ENCODE results near the gene MACROD2. TPM values are rescaled to one million over a fixed set of nuclear protein-coding genes. Genes with fewer than 3 reads are reported as not detected.

Gene MACROD2
- total and polyA plus RNA-seq, 4 donors, result 0.66 to 10.5 (median 3.3) TPM

- Histone ChIP-seq H3K9me3 (ENCODE audit: control insufficient read depth in 4 of 4, low read length in 3 of 4) (no peaks in the 10 kb centered on the region), H3K36me3 (ENCODE audit: control insufficient read depth in 4 of 4, insufficient read depth in 3 of 4, low read depth in 1 of 4, low read length in 3 of 4) (no peaks in the 10 kb centered on the region), H3K27me3 (ENCODE audit: control insufficient read depth in 4 of 4, insufficient read depth in 4 of 4, low read length in 3 of 4) (no peaks in the 10 kb centered on the region), H3K4me1 (ENCODE audit: control insufficient read depth in 4 of 4, insufficient read depth in 4 of 4, low read length in 3 of 4) (peaks cover 0 to 4% (median 4%) of the 10 kb centered on the region in 4 donors), H3K9ac (ENCODE audit: low read depth in 1 of 2, low read length in 2 of 2) (no peak overlapping the region), H3K4me3 (ENCODE audit: low read depth in 1 of 3, low read length in 3 of 3) (no peak overlapping the region), H3K27ac (ENCODE audit: low read depth in 1 of 2, low read length in 2 of 2) (no peak overlapping the region)
- WGBS, result 85% methylated on average over 3 of the region's 3 CpGs
- DNase-seq (ENCODE audit: low spot score), result no peak
- no peak for TF ChIP-seq SP1 (IDR thresholded peaks at IDR 0.05)
- TF ChIP-seq HNF4G (IDR thresholded peaks at IDR 0.05), result no peak
- no peak for TF ChIP-seq RXRA (IDR thresholded peaks at IDR 0.05)
- TF ChIP-seq FOXA1 (IDR thresholded peaks at IDR 0.05), result no peak
- TF ChIP-seq NR2F2 (IDR thresholded peaks at IDR 0.05), result no peak
- TF ChIP-seq GABPA (IDR thresholded peaks at IDR 0.05 in 1 of 2, conservative IDR thresholded peaks at IDR 0.05 in 1 of 2), result no peak
Observed at GRCh38 chr20:15339264-15339663, 1343.9 kb downstream of the MACROD2 start.

- no peak overlapping the region for H3K9ac ChIP-seq (ENCODE audit: low read depth in 1 of 2, low read length in 2 of 2)
- no peaks in the 10 kb centered on the region for H3K27me3 ChIP-seq (ENCODE audit: control insufficient read depth in 4 of 4, insufficient read depth in 4 of 4, low read length in 3 of 4)
- peaks cover 0 to 4% (median 4%) of the 10 kb centered on the region in 4 donors for H3K4me1 ChIP-seq (ENCODE audit: control insufficient read depth in 4 of 4, insufficient read depth in 4 of 4, low read length in 3 of 4)
- peak overlapping the region in 1 of 2 donors; percentile 54 for H3K27ac ChIP-seq (ENCODE audit: low read depth in 1 of 2, low read length in 2 of 2)
- H3K4me3 ChIP-seq (ENCODE audit: low read depth in 1 of 3, low read length in 3 of 3), result no peak overlapping the region
- WGBS, result 40% methylated on average over 3 of the region's 3 CpGs
- H3K36me3 ChIP-seq (ENCODE audit: control insufficient read depth in 4 of 4, insufficient read depth in 3 of 4, low read depth in 1 of 4, low read length in 3 of 4), result no peaks in the 10 kb centered on the region
- TF ChIP-seq FOXA1 (IDR thresholded peaks at IDR 0.05) (no peak), YY1 (IDR thresholded peaks at IDR 0.05) (peak; percentile 29), ATF3 (IDR thresholded peaks at IDR 0.05) (no peak), JUND (IDR thresholded peaks at IDR 0.05) (peak; percentile 23 to 28), GABPA (IDR thresholded peaks at IDR 0.05 in 1 of 2, conservative IDR thresholded peaks at IDR 0.05 in 1 of 2) (no peak), MAX (IDR thresholded peaks at IDR 0.05) (peak; percentile 9), RAD21 (IDR thresholded peaks at IDR 0.05) (peak; percentile 3 to 28), RXRA (IDR thresholded peaks at IDR 0.05) (peak; percentile 56 to 63), CTCF (IDR thresholded peaks at IDR 0.05; ENCODE audit: low read depth, low read length, missing input control) (no peak), EGR1 (IDR thresholded peaks at IDR 0.05; ENCODE audit: low read depth in 2 of 2) (no peak), HNF4G (IDR thresholded peaks at IDR 0.05) (peak; percentile 22), SP1 (IDR thresholded peaks at IDR 0.05) (peak; percentile 57), HNF4A (conservative IDR thresholded peaks at IDR 0.05) (peak; percentile 66 to 68), ZBTB33 (IDR thresholded peaks at IDR 0.05) (no peak)
- no peaks in the 10 kb centered on the region for H3K9me3 ChIP-seq (ENCODE audit: control insufficient read depth in 4 of 4, low read length in 3 of 4)
- no peak for DNase-seq (ENCODE audit: low spot score)
Observed at GRCh38 chr20:15342991-15343523, 1347.7 kb downstream of the MACROD2 start.

All from liver (tissue), 9 donors.